HepG2 (cell line): ENCODE results near the gene MAPK1. TPM values are rescaled to one million over a fixed set of nuclear protein-coding genes. Genes with fewer than 3 reads are reported as not detected.

Experiments
- ATAC-seq: fragments of 200-7000 bp; cut with Tn5 transposase; 3 replicates; pipeline ENCODE4 v1.9.1; 2020; ENCODE audit warnings: mild to moderate bottlenecking, moderate library complexity
- BruUV-seq: library from RNA; stranded (reverse); fragments of 400-500 nt; replicated peaks from 2 replicates; lab custom pipeline; 2021; lab: Mats Ljungman, UMichigan
- CTCF ChIA-PET: fragments of 300-600 bp; formaldehyde crosslinking; extraction: SDS; loops from one replicate; lab custom pipeline; 2021; ENCODE audit warnings: low total read pairs, inconsistent platforms, low intra/inter-chr PET ratio; lab: Yijun Ruan, JAX
- POLR2A ChIA-PET: fragments of 350-600 bp; sonication (Branson Sonifier 250); formaldehyde crosslinking; loops from one replicate; lab custom pipeline; 2020; ENCODE audit warnings: antibody characterized with exemption, inconsistent platforms; lab: Yijun Ruan, JAX
- DNase-seq: peaks from one replicate; pipeline ENCODE4 v3.0.0-alpha.2; 2015; ENCODE audit warnings: low spot score
- FAIRE-seq: peaks from 3 replicates; lab custom pipeline; 2011; peaks lifted over from hg19 to GRCh38; lab: Jason Lieb, UNC
- H2AFZ ChIP-seq: one replicate; pipeline ENCODE4 v1.6.1; 2011; ENCODE audit warnings: low read length, inconsistent platforms
- H3K27ac ChIP-seq: fragments of 300-600 bp; 3 replicates; pipeline ENCODE4 v1.8.0; 2011; ENCODE audit warnings: mixed run types, mild to moderate bottlenecking, mixed read lengths, low read length, inconsistent platforms; ENCODE audit not compliant: insufficient read depth; ENCODE audit errors: extremely low read length
- H3K27me3 ChIP-seq, 2 experiments: fragments of 200-600 bp in 1 of 2; 2 replicates in 1 of 2; 3 replicates in 1 of 2; pipeline versions ENCODE4 v1.6.0 to v1.8.0; 2011; ENCODE audit warnings: low read length in 2 of 2, mild to moderate bottlenecking in 2 of 2, moderate library complexity in 2 of 2, inconsistent platforms in 1 of 2; ENCODE audit not compliant: insufficient read depth in 2 of 2, control insufficient read depth in 1 of 2
- H3K36me3 ChIP-seq, 2 experiments: fragments of 200-600 bp in 1 of 2; replicated peaks in 1 of 2; 2 replicates in 1 of 2; 3 replicates in 1 of 2; pipeline versions ENCODE4 v1.5.1 to v1.8.0; 2011; ENCODE audit warnings: low read length in 2 of 2, inconsistent platforms in 1 of 2; ENCODE audit not compliant: insufficient read depth in 2 of 2, control insufficient read depth in 1 of 2
- H3K4me1 ChIP-seq: 2 replicates; pipeline ENCODE4 v1.5.1; 2012; ENCODE audit warnings: low read length, inconsistent platforms; ENCODE audit not compliant: insufficient read depth
- H3K4me2 ChIP-seq: 2 replicates; pipeline ENCODE4 v1.6.0; 2011; ENCODE audit warnings: low read depth, low read length, inconsistent platforms
- H3K4me3 ChIP-seq, 3 experiments: fragments of 200-600 bp in 1 of 3; sonication (generic), shearing (Covaris generic) in 1 of 3; replicated peaks in 1 of 3; 2 replicates each; pipeline ENCODE4 v1.5.1; 2011 to 2016; ENCODE audit warnings: low read length in 3 of 3, inconsistent platforms in 2 of 3, low read depth in 2 of 3, mild to moderate bottlenecking in 2 of 3, control low read depth in 1 of 3, mixed read lengths in 1 of 3; ENCODE audit not compliant: insufficient read depth in 1 of 3
- H3K79me2 ChIP-seq: one replicate; pipeline ENCODE4 v1.6.1; 2011; ENCODE audit warnings: low read length, inconsistent platforms; ENCODE audit not compliant: insufficient read depth
- H3K9ac ChIP-seq: 2 replicates; pipeline ENCODE4 v1.6.0; 2011; ENCODE audit warnings: mild to moderate bottlenecking, low read depth, low read length, inconsistent platforms; ENCODE audit not compliant: insufficient read depth
- H3K9me3 ChIP-seq: 2 replicates; pipeline ENCODE4 v1.5.1; 2012; ENCODE audit warnings: mild to moderate bottlenecking, low read length
- H4K20me1 ChIP-seq: 2 replicates; pipeline ENCODE4 v1.6.0; 2011; ENCODE audit warnings: inconsistent platforms, mild to moderate bottlenecking, low read length, moderate library complexity; ENCODE audit not compliant: insufficient read depth
- CEBPZ ChIP-seq: IDR thresholded peaks from 2 replicates; pipeline ENCODE4 v1.6.1; 2012; ENCODE audit warnings: low read length, improper control_type of control experiment
- CHD2 ChIP-seq: IDR thresholded peaks from 2 replicates; pipeline ENCODE4 v1.6.1; 2011; ENCODE audit warnings: low read depth, low read length, improper control_type of control experiment
- MAFG ChIP-seq: sonication (generic); formaldehyde crosslinking; IDR thresholded peaks from 2 replicates; pipeline ENCODE4 v1.5.1; 2020; ENCODE audit warnings: mild to moderate bottlenecking, missing genetic modification reagents
- MEIS1 ChIP-seq: sonication (generic); formaldehyde crosslinking; IDR thresholded peaks from 2 replicates; pipeline ENCODE4 v1.9.0; 2021; ENCODE audit warnings: mild to moderate bottlenecking, missing genetic modification reagents, moderate library complexity, borderline replicate concordance
- MXD1 ChIP-seq: sonication (generic); formaldehyde crosslinking; IDR thresholded peaks from 2 replicates; pipeline ENCODE4 v1.4.0; 2020; ENCODE audit warnings: mild to moderate bottlenecking, missing genetic modification reagents
- YEATS4 ChIP-seq: sonication (generic); formaldehyde crosslinking; IDR thresholded peaks from 2 replicates; pipeline ENCODE4 v1.4.0; 2020; ENCODE audit warnings: missing genetic modification reagents, borderline replicate concordance
- ZBTB8A ChIP-seq: sonication (generic); formaldehyde crosslinking; IDR thresholded peaks from 2 replicates; pipeline ENCODE4 v1.4.0; 2020; ENCODE audit warnings: mild to moderate bottlenecking, low read depth, missing genetic modification reagents, borderline replicate concordance
- ZFP62 ChIP-seq: sonication (generic); formaldehyde crosslinking; IDR thresholded peaks from 2 replicates; pipeline ENCODE4 v1.4.0; 2020; ENCODE audit warnings: missing genetic modification reagents
- ZFP82 ChIP-seq: sonication (generic); formaldehyde crosslinking; IDR thresholded peaks from 2 replicates; pipeline ENCODE4 v1.5.1; 2020; ENCODE audit warnings: mild to moderate bottlenecking, missing genetic modification reagents, borderline replicate concordance
- ZFP90 ChIP-seq: sonication (generic); formaldehyde crosslinking; IDR thresholded peaks from 2 replicates; pipeline ENCODE4 v1.8.0; 2022; ENCODE audit warnings: missing genetic modification reagents, mild to moderate bottlenecking, inconsistent platforms, borderline replicate concordance
- ZNF17 ChIP-seq: sonication (generic); formaldehyde crosslinking; IDR thresholded peaks from 2 replicates; pipeline ENCODE4 v1.5.0; 2020; ENCODE audit warnings: mild to moderate bottlenecking, missing genetic modification reagents
- ZNF549 ChIP-seq: sonication (generic); formaldehyde crosslinking; IDR thresholded peaks from 2 replicates; pipeline ENCODE4 v1.5.0; 2020; ENCODE audit warnings: missing genetic modification reagents
- WGBS: methylation state at CpG from one replicate; pipeline ENCODE4 v1.1.6; 2017; ENCODE audit warnings: low lambda C conversion rate; 5-methylcytosine and 5-hydroxymethylcytosine counted together
- in situ Hi-C: cut with HindIII; loops from 2 replicates; pipeline ENCODE4 v1.10.0; 2017; ENCODE audit warnings: low pct_unique_long_range_greater_than_20kb; ENCODE audit not compliant: extremely low pct_ligation_motif_present
- intact Hi-C: fragments of 100-400 bp; cut with micrococcal nuclease; formaldehyde crosslinking; loops from one replicate; pipeline ENCODE4 v1.10.0; 2022; ENCODE audit not compliant: unreplicated experiment
- polyA plus RNA-seq, 8 experiments: library from polyadenylated mRNA; depleted of rRNA in 3 of 8; stranded (reverse) in 7 of 8; unstranded in 1 of 8; fragments of >200 nt; fragmentation: Illumina TruSeq in 4 of 8; extraction: Trizol in 4 of 8; gene quantifications; 2 replicates each; pipeline versions ENCODE4 v1.2.1 to v1.2.3, GENCODE V29; 2011 to 2016; ENCODE audit warnings: low read depth in 4 of 8, missing spikeins in 1 of 8, mixed read lengths in 1 of 8; ENCODE audit not compliant: insufficient read depth in 1 of 8
- total RNA-seq, 5 experiments: library from RNA; depleted of rRNA; stranded (reverse); fragments of >200 nt; fragmentation: Illumina TruSeq; extraction: Trizol; gene quantifications; 2 replicates each; pipeline ENCODE4 v1.2.3, GENCODE V29; 2016; ENCODE audit warnings: low read depth in 1 of 5

Gene MAPK1
- total and polyA plus RNA-seq, 2 of the 13 experiments (the other 11 are each of a cell fraction or from before 2014, with no cell fraction given), result 107 to 114 TPM

- no peak for FAIRE-seq
Observed at GRCh38 chr22:21889251-21889990, 22.0 kb upstream of the MAPK1 start.

More at GRCh38 chr22:21889251-21889990, 22.0 kb upstream of the MAPK1 start:
- H3K9ac ChIP-seq, result no peak overlapping the region
- H3K4me2 ChIP-seq, result no peak overlapping the region
- ATAC-seq, result no peak
- intact Hi-C loops, result no loop called here
- TF ChIP-seq ZBTB8A (CRISPR knock-in tag) (no peak), MAFG (CRISPR knock-in tag) (no peak), ZFP90 (no peak), CEBPZ (no peak), ZFP62 (no peak), CHD2 (no peak), YEATS4 (CRISPR knock-in tag) (no peak), ZFP82 (CRISPR knock-in tag) (no peak), ZNF17 (CRISPR knock-in tag) (no peak), MXD1 (no peak), ZNF549 (CRISPR knock-in tag) (no peak), MEIS1 (CRISPR knock-in tag) (no peak)
- in situ Hi-C loops, result no loop called here
- ChIA-PET POLR2A (no interaction called here), CTCF (no interaction called here)
- no peaks in the 10 kb centered on the region for H4K20me1 ChIP-seq
- 69% methylated on average over 10 of the region's 10 CpGs for WGBS
- H3K36me3 ChIP-seq, result no peaks in the 10 kb centered on the region
- no peaks in the 10 kb centered on the region for H3K79me2 ChIP-seq
- no peak overlapping the region for H3K4me3 ChIP-seq
- no peaks in the 10 kb centered on the region for H3K9me3 ChIP-seq
- DNase-seq, result no peak
- no TSS peak for BruUV-seq
- H3K4me1 ChIP-seq, result no peaks in the 10 kb centered on the region
- no peak overlapping the region for H3K27ac ChIP-seq
- H3K27me3 ChIP-seq, result no peaks in the 10 kb centered on the region; a peak in 3 of 5 replicates
- H2AFZ ChIP-seq, result no peak overlapping the region
